Measurements from ENCODE around the gene TCF4.

The TCF4 gene

GRCh38 chr18:55239740-55240139 lies 348.3 kb downstream of the TCF4 start:
- DNase-seq (ENCODE audit: insufficient read length, low spot score) (no peak), FAIRE-seq (no peak)
- no peak for TF ChIP-seq POLR2A (IDR thresholded peaks at IDR 0.05; ENCODE audit: low read depth, low read length)

DNA sequence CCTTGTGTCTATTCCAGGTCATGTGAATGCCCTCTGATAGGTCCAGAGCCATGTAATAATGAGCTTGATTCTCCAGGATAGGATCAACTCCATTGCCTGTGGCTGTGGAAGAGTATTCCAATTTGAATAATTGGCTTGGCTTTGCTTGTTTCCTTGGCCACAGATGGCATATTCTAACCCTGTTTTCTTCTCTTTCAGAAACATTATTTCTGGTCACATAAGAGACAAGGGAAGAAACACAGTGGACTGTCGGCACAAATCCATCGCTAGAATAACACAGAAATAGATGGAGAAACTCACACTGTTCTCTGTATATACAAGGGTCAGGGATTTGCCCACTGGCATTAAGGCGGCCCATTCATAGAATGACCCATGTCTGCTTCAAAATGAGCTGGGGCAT lies 350.3 kb downstream of the TCF4 start:
- no peak for FAIRE-seq
- DNase-seq (ENCODE audit: insufficient read length, low spot score): no peak
- TF ChIP-seq POLR2A (IDR thresholded peaks at IDR 0.05; ENCODE audit: low read depth, low read length): no peak

- FAIRE-seq: no peak
- no peak for TF ChIP-seq POLR2A (IDR thresholded peaks at IDR 0.05; ENCODE audit: low read depth, low read length)
- no peak for DNase-seq (ENCODE audit: insufficient read length, low spot score)
Observed at GRCh38 chr18:55236150-55236931, 351.7 kb downstream of the TCF4 start.

DNA sequence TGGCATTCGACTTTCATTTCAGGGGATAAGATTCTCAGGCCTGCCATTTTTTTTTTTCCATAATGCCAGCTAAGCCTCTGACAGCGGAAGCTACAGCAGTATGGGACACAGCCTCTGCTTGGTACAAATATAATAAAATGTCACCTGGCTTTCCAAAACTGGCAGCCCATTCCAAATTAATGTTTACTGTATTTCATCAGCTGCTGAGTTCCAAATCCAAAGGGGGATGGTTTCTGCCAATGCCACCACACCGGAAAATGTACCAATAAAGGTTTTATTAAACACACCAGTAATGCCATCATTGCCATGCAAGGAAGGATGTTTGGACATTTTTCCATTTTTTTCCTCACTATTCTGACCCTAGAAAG lies 352.9 kb downstream of the TCF4 start:
- no peak for FAIRE-seq
- no peak for DNase-seq (ENCODE audit: insufficient read length, low spot score)
- TF ChIP-seq POLR2A (IDR thresholded peaks at IDR 0.05; ENCODE audit: low read depth, low read length): no peak

- TF ChIP-seq POLR2A (IDR thresholded peaks at IDR 0.05; ENCODE audit: low read depth, low read length): no peak
- FAIRE-seq (peak; percentile 80), DNase-seq (ENCODE audit: insufficient read length, low spot score) (peak; percentile 24)
Observed at GRCh38 chr18:55234366-55235093, 353.5 kb downstream of the TCF4 start.

DNA sequence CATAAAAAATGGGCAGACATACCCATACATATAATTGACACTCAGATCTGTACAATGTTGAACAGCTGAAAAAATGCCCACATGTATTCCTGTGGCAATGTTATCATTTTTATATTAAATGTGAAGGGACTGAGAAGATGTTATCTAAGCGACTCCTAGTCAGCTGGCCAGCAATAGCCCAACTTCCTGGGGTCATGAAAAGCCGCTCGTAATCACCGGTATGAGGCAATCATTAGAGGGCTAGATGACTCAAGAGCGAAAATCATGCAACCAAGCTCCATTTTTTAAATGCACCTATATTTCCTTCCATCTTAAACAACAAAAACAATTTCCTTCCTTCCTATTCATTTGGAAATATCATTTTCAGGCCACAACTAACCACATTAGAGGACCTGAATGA lies 354.1 kb downstream of the TCF4 start:
- DNase-seq (ENCODE audit: insufficient read length, low spot score) (no peak), FAIRE-seq (no peak)
- TF ChIP-seq POLR2A (IDR thresholded peaks at IDR 0.05; ENCODE audit: low read depth, low read length): no peak

DNA sequence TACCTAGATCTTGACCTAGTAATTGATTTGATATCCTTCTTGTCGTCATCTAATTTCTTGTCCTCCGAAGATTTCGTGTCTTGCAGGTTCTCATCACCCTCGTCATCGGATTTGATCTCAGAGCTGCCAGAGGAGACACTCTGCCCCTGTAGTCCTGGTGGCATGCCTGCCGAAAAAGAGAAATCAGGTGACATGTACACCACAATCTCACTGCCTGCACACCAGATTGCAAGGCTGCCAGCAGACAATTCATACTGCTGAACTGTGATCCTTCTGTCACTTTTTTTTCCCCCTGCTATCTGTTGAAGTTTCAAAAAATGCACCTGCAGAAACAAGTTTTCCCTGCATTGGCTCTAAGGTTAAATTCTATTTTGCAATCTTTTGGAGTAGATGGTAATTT lies 355.5 kb downstream of the TCF4 start:
- no peak for TF ChIP-seq POLR2A (IDR thresholded peaks at IDR 0.05; ENCODE audit: low read depth, low read length)
- FAIRE-seq (no peak), DNase-seq (ENCODE audit: insufficient read length, low spot score) (no peak)

DNA sequence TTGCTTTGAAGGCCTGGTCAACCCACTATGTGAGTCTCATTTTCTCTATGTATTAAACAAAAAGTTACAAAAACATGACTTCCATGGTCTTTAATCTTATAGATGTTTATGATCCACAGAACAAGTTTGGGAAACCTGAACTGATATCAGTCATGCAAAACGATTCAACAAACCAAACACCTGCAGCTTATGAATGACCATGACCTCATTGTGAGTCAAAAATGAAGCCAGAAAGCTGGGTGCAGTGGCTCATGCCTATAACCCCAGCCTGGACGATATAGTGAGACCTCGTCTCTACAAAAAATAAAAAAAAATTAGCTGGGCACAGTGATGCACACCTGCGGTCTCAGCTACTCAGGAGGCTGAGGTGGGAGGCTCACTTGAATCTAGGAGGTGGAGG lies 358.3 kb downstream of the TCF4 start:
- DNase-seq (ENCODE audit: insufficient read length, low spot score) (no peak), FAIRE-seq (no peak)
- TF ChIP-seq POLR2A (IDR thresholded peaks at IDR 0.05; ENCODE audit: low read depth, low read length): no peak

- no peak for DNase-seq (ENCODE audit: insufficient read length, low spot score)
- no peak for FAIRE-seq
- TF ChIP-seq POLR2A (IDR thresholded peaks at IDR 0.05; ENCODE audit: low read depth, low read length): no peak
Observed at GRCh38 chr18:55228707-55229106, 359.3 kb downstream of the TCF4 start.

- DNase-seq (ENCODE audit: insufficient read length, low spot score) (no peak), FAIRE-seq (no peak)
- no peak for TF ChIP-seq POLR2A (IDR thresholded peaks at IDR 0.05; ENCODE audit: low read depth, low read length)
Observed at GRCh38 chr18:55228191-55228590, 359.8 kb downstream of the TCF4 start.

GRCh38 chr18:55227771-55228170 lies 360.2 kb downstream of the TCF4 start:
- DNase-seq (ENCODE audit: insufficient read length, low spot score) (no peak), FAIRE-seq (no peak)

DNA sequence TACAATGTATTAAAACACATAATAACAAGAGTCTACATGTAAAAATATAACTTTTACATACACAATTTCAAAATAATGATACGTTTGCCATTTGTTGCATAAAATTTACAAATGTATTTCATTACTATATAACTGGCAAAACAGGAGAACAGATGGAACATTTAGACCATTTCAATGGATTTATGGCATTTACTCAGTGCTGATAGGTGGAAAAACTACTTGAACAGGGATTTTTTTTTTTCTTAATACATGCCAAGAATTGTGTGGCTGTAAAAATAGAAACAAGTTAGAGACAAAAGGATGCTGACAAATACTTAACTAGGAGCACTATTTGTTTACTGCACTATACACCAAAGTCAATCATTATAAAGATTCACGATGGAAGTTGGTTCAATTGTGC lies 361.9 kb downstream of the TCF4 start:
- DNase-seq (ENCODE audit: insufficient read length, low spot score) (no peak), FAIRE-seq (no peak)
- TF ChIP-seq POLR2A (IDR thresholded peaks at IDR 0.05; ENCODE audit: low read depth, low read length): no peak

More at GRCh38 chr18:55227771-55228170, 360.2 kb downstream of the TCF4 start:
- no peak for TF ChIP-seq POLR2A (IDR thresholded peaks at IDR 0.05; ENCODE audit: low read depth, low read length)

DNA sequence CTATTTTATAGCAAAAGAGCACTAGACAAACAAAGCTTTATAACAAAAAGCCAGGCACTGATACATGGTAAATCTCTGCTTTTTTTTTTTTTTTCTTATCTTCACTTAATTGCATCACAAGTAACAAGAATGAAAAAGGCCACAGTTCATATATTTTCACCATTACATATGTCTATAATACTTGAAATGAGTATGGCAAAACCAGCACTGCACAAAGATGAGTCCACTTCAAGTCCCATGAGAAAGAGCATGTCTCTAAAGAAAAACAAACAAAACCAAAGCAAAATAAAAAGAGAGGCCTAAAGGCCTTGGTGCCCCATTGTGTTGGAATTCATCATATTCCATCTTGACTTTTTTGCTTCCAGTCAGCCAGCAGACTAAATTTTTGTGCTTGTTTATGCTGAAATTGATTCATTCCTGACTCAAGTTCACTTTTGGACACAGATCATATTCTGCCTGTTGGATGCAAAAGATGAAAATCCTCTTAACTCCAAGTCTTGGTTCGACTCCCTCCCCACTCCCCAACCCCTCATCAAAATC lies 363.8 kb downstream of the TCF4 start:
- TF ChIP-seq POLR2A (IDR thresholded peaks at IDR 0.05; ENCODE audit: low read depth, low read length): no peak
- DNase-seq (ENCODE audit: insufficient read length, low spot score) (no peak), FAIRE-seq (no peak)

GRCh38 chr18:55221622-55222021 lies 366.4 kb downstream of the TCF4 start:
- no peak for FAIRE-seq
- no peak for DNase-seq (ENCODE audit: insufficient read length, low spot score)
- no peak for TF ChIP-seq POLR2A (IDR thresholded peaks at IDR 0.05; ENCODE audit: low read depth, low read length)

DNA sequence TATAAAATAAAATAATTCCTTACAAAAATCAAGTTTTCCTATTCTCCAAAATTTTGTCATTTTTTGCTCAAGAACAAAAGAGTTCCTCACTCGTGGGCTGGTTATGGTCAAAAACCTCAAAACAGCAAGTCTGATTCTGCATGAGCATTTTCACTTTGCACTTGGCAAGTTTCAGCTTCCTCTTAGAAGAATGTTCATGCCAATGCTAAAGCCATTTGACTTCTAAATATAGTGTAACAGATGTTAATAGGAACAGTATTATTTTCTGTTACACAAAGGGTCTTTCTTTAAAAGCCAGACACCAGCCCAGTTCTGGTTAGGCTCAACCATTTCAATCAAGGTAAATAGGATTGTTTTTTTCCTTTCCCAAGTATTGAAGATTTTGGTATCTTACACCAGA lies 367.5 kb downstream of the TCF4 start:
- DNase-seq (ENCODE audit: insufficient read length, low spot score) (no peak), FAIRE-seq (no peak)

More for the DNA sequence above, 367.5 kb downstream of the TCF4 start:
- TF ChIP-seq POLR2A (IDR thresholded peaks at IDR 0.05; ENCODE audit: low read depth, low read length): no peak

All from H54 (cell line).